ENCODE data around the gene KRTCAP2.

Gene KRTCAP2

GRCh38 chr1:155133799-155134281, 39.3 kb downstream of the KRTCAP2 start:
- DNase-seq (ENCODE audit: low read depth): no peak

- DNase-seq (ENCODE audit: low read depth): no peak
Measured at GRCh38 chr1:155131856-155132255, 41.2 kb downstream of the KRTCAP2 start.

- DNase-seq (ENCODE audit: low read depth): no peak
Measured at GRCh38 chr1:155131285-155131684, 41.8 kb downstream of the KRTCAP2 start.

GRCh38 chr1:155130272-155131006, 42.7 kb downstream of the KRTCAP2 start:
- DNase-seq (ENCODE audit: low read depth): no peak

GRCh38 chr1:155128755-155129473, 44.2 kb downstream of the KRTCAP2 start:
- no peak for DNase-seq (ENCODE audit: low read depth)

- no peak for DNase-seq (ENCODE audit: low read depth)
Measured at GRCh38 chr1:155127967-155128754, 44.9 kb downstream of the KRTCAP2 start.

GRCh38 chr1:155127105-155127966, 45.8 kb downstream of the KRTCAP2 start, which contains the start of gene EFNA1:
Gene EFNA1 (plus strand): TSS chr1:155127876. CDS start chr1:155127978, 102 bp downstream.
- DNase-seq (ENCODE audit: low read depth): peak; percentile 67

- peak; percentile 44 for DNase-seq (ENCODE audit: low read depth)
Measured at GRCh38 chr1:155126556-155127104, 46.5 kb downstream of the KRTCAP2 start.

GRCh38 chr1:155125946-155126555, 47.1 kb downstream of the KRTCAP2 start:
- DNase-seq (ENCODE audit: low read depth): peak; percentile 45

GRCh38 chr1:155125511-155125945, 47.6 kb downstream of the KRTCAP2 start:
- DNase-seq (ENCODE audit: low read depth): no peak

- DNase-seq (ENCODE audit: low read depth): peak; percentile 11
Measured at GRCh38 chr1:155124503-155125463, 48.3 kb downstream of the KRTCAP2 start.

- no peak for DNase-seq (ENCODE audit: low read depth)
Measured at GRCh38 chr1:155123801-155124200, 49.3 kb downstream of the KRTCAP2 start.

- DNase-seq (ENCODE audit: low read depth): no peak
Measured at GRCh38 chr1:155122308-155122707, 50.8 kb downstream of the KRTCAP2 start.

- DNase-seq (ENCODE audit: low read depth): no peak
Measured at GRCh38 chr1:155121249-155121648, 51.9 kb downstream of the KRTCAP2 start.

GRCh38 chr1:155120253-155120652, 52.9 kb downstream of the KRTCAP2 start:
- no peak for DNase-seq (ENCODE audit: low read depth)
